Cardiac septum (tissue), 1 donor: Measurements from ENCODE around the gene KDM1A. TPM values are rescaled to one million over a fixed set of nuclear protein-coding genes. Genes with fewer than 3 reads are reported as not detected.

Experiments
- DNase-seq: peaks from one replicate; pipeline ENCODE4 v3.0.0-alpha.2; 2020; ENCODE audit warnings: low spot score
- intact Hi-C: fragments of 100-400 bp; cut with DNase I; formaldehyde crosslinking; loops from one replicate; pipeline ENCODE4 v1.14.0; 2022
- microRNA-seq: library from miRNA; unstranded; fragments of <30 nt; microRNA quantifications from one replicate; pipeline ENCODE4 v1.2.0, GENCODE V29; 2020
- total RNA-seq: library from RNA; stranded (reverse); fragmentation: NEBNext Ultra II Directional; extraction: Animal tissue kit (Norgen Biotek cat#: 25700); gene quantifications from one replicate; pipeline ENCODE4 v1.2.1, GENCODE V29; 2021
- donor health status: DM: no; HTN: no; CAD: no.

The KDM1A gene
- total RNA-seq, 1 donor from 2014 or later: 25.8 TPM

DNA sequence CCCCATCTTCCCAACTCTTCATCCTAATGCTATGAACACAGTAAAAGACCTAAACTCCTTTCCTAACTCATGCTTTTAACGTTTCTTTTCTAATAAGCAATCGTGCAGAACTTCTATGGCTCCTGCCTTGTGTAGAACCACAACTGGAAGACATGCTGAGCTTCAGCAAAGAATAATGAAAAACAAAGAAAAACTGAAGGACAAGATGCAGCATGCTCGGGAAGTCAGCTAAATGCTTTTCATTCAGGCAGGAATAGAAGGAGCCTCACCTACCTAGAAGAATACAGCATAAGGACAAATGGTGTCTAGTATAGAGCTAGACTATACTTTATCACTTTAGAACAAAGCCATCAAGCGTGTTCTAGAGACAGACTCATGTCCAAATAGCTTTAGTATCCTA lies 103.5 kb downstream of the KDM1A start:
- DNase-seq: no peak
- intact Hi-C loops: loop anchor here (5.0 kb wide), 1 partner anchor 45 kb away; the partner anchor contains the start of gene LUZP1

DNA sequence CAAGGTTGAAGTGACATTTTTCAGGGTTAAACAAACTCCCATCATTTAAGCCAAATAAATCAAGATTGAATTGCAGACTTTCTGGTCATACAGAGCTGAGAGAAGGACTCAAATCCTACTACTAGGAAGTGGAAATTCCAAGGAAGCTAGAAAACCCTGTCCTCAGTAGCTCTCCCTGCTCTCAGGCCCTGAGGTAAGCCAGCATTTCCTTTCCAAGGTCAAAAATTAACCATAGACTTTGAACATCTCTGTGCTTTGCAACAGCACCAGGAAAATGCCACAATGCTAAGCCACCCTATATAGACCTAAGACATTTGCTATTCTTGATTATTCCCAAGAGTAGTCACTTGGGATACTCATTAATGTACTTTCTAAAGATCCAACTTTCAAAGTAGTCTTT lies 104.3 kb downstream of the KDM1A start:
- DNase-seq: no peak
- intact Hi-C loops: loop anchor here (5.0 kb wide), 1 partner anchor 44 kb away; the partner anchor contains the start of gene LUZP1

GRCh38 chr1:23124259-23125026 lies 105.2 kb downstream of the KDM1A start:
- DNase-seq: no peak
- intact Hi-C loops: loop anchor here (5.0 kb wide), 1 partner anchor 43 kb away; the partner anchor contains the start of gene LUZP1

- DNase-seq: no peak
- intact Hi-C loops: no loop called here
Observed at GRCh38 chr1:23125489-23125888, 106.2 kb downstream of the KDM1A start.

DNA sequence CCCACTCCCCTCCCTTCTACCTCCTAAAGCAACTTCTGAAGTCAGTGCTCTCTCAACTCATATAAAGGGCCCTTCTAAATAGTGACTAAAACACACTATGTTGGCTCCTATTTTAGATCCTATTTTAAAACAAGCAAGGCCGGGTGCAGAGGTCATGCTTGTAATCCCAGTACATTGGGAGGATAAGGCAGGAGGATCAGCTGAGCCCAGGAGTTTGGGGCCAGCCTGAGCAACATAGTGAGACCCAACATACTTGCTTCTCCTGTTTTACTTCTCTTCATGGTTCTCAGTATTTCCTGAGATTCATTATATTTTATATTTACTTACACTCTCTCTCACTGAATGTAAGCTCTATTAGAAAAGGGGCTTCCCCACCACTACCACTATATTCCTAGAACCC lies 106.9 kb downstream of the KDM1A start:
- DNase-seq: no peak

DNA sequence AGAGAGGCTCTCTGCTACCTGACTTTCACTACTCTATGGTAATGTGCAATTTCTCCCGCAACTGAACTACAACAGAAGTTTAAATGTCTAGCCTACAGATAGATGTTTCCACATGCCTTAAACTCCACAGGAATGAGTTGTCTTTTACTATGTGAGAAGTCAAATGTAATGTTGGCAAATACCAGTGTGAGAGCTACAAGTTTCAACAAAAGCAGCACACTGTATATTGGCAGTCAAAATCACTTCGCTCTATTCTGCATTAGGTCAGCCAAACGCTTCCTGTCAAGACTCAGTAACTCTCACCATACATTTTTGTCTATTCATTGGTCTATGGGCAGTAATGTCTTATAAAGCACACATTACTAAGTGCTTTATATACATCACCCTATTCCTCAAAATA lies 107.5 kb downstream of the KDM1A start:
- intact Hi-C loops: no loop called here
- no peak for DNase-seq

More for the DNA sequence above, 106.9 kb downstream of the KDM1A start:
- intact Hi-C loops: no loop called here

GRCh38 chr1:23129846-23130245 lies 110.6 kb downstream of the KDM1A start:
- intact Hi-C loops: no loop called here
- DNase-seq: no peak

GRCh38 chr1:23132033-23132432 lies 112.8 kb downstream of the KDM1A start:
- intact Hi-C loops: no loop called here
- DNase-seq: no peak

Small RNA genes lying within 50 kb of the gene (microRNA-seq; reads per million reads assigned to microRNA genes)
- not detected for gene MIR3115
- gene MIR4419A: not detected

Other genes starting within 250 kb of the KDM1A start
- not detected for gene LACTBL1, start 46.6 kb upstream of the KDM1A start, total RNA-seq
- gene TEX46, start 3.6 kb upstream of the KDM1A start, total RNA-seq: not detected
- gene LUZP1, start 149.4 kb downstream of the KDM1A start, total RNA-seq: 46.5 TPM
- not detected for gene HTR1D, start 198.0 kb downstream of the KDM1A start, total RNA-seq